Progenitor cell of endocrine pancreas (in vitro differentiated cells): ENCODE results near the gene PARP16. TPM values are rescaled to one million over a fixed set of nuclear protein-coding genes. Genes with fewer than 3 reads are reported as not detected.

Experiments used
- DNase-seq: peaks from one replicate; pipeline ENCODE4 v3.0.0; 2021; ENCODE audit warnings: low spot score; ENCODE audit not compliant: unreplicated experiment
- H3K27ac Mint-ChIP-seq: 2 replicates; pipeline ENCODE4 v1.8.0; 2021; ENCODE audit warnings: mild to moderate bottlenecking, moderate library complexity, mixed read lengths
- H3K27me3 Mint-ChIP-seq: 2 replicates; pipeline ENCODE4 v1.8.0; 2021; ENCODE audit warnings: mixed read lengths
- H3K36me3 Mint-ChIP-seq: 2 replicates; pipeline ENCODE4 v1.8.0; 2022; ENCODE audit warnings: mixed read lengths; ENCODE audit not compliant: insufficient read depth
- H3K4me1 Mint-ChIP-seq: 2 replicates; pipeline ENCODE4 v1.8.0; 2021; ENCODE audit warnings: low read depth, mixed read lengths
- H3K4me3 Mint-ChIP-seq: 2 replicates; pipeline ENCODE4 v1.8.0; 2021; ENCODE audit warnings: low read depth, mild to moderate bottlenecking, moderate library complexity, mixed read lengths
- H3K9me3 Mint-ChIP-seq: 2 replicates; pipeline ENCODE4 v1.8.0; 2021; ENCODE audit warnings: low read depth, mixed read lengths
- CTCF ChIP-seq: fragments of 200-600 bp; sonication (generic); IDR thresholded peaks from one replicate; pipeline ENCODE4 v1.5.0; 2021; ENCODE audit warnings: antibody characterized with exemption, mild to moderate bottlenecking; ENCODE audit not compliant: unreplicated experiment
- total RNA-seq: library from RNA; stranded (reverse); gene quantifications from 2 replicates; pipeline ENCODE4 v1.2.1, GENCODE V29; 2021

The PARP16 gene
- total RNA-seq, 1 donor from 2014 or later, result 10.5 TPM

- TF ChIP-seq CTCF, result no peak
- H3K27ac Mint-ChIP-seq, result peak overlapping the region; percentile 93
- H3K9me3 Mint-ChIP-seq, result no peaks in the 10 kb centered on the region
Observed at GRCh38 chr15:65226221-65226620, 60.5 kb downstream of the PARP16 start.

GRCh38 chr15:65223996-65224395 is 62.7 kb downstream of the PARP16 start:
- Mint-ChIP-seq H3K27ac (no peak overlapping the region), H3K27me3 (no peaks in the 10 kb centered on the region), H3K9me3 (no peaks in the 10 kb centered on the region), H3K36me3 (no peaks in the 10 kb centered on the region), H3K4me1 (peaks cover 14% of the 10 kb centered on the region), H3K4me3 (no peak overlapping the region)
- DNase-seq, result no peak
- no peak for TF ChIP-seq CTCF

More at GRCh38 chr15:65226221-65226620, 60.5 kb downstream of the PARP16 start:
- H3K27me3 Mint-ChIP-seq, result no peaks in the 10 kb centered on the region
- H3K36me3 Mint-ChIP-seq, result no peaks in the 10 kb centered on the region
- peak overlapping the region; percentile 52 for H3K4me3 Mint-ChIP-seq
- DNase-seq, result no peak
- H3K4me1 Mint-ChIP-seq, result peaks cover 14% of the 10 kb centered on the region

- H3K36me3 Mint-ChIP-seq, result no peaks in the 10 kb centered on the region
- DNase-seq, result no peak
- peaks cover 13% of the 10 kb centered on the region for H3K4me1 Mint-ChIP-seq
- TF ChIP-seq CTCF, result no peak
- no peak overlapping the region for H3K27ac Mint-ChIP-seq
- no peak overlapping the region for H3K4me3 Mint-ChIP-seq
- H3K27me3 Mint-ChIP-seq, result no peaks in the 10 kb centered on the region
- H3K9me3 Mint-ChIP-seq, result no peaks in the 10 kb centered on the region
Observed at GRCh38 chr15:65222891-65223290, 63.8 kb downstream of the PARP16 start.

GRCh38 chr15:65221697-65222096 is 65.0 kb downstream of the PARP16 start:
- no peak overlapping the region for H3K4me3 Mint-ChIP-seq
- DNase-seq, result no peak
- H3K9me3 Mint-ChIP-seq, result no peaks in the 10 kb centered on the region
- no peak for TF ChIP-seq CTCF
- H3K36me3 Mint-ChIP-seq, result no peaks in the 10 kb centered on the region
- H3K27ac Mint-ChIP-seq, result no peak overlapping the region
- no peaks in the 10 kb centered on the region for H3K27me3 Mint-ChIP-seq
- peaks cover 10% of the 10 kb centered on the region for H3K4me1 Mint-ChIP-seq

- H3K27ac Mint-ChIP-seq, result no peak overlapping the region
- H3K27me3 Mint-ChIP-seq, result no peaks in the 10 kb centered on the region
- no peak for TF ChIP-seq CTCF
- no peak for DNase-seq
- H3K36me3 Mint-ChIP-seq, result no peaks in the 10 kb centered on the region
- H3K9me3 Mint-ChIP-seq, result no peaks in the 10 kb centered on the region
- no peak overlapping the region for H3K4me3 Mint-ChIP-seq
- peaks cover 8% of the 10 kb centered on the region for H3K4me1 Mint-ChIP-seq
Observed at GRCh38 chr15:65219137-65219536, 67.5 kb downstream of the PARP16 start.
